BLaER1 treated with 17β-estradiol and CSF1 and Interleukin-3, amounts not matched to agents 10 nM and 100 nM (cell line): Measurements from ENCODE around the gene BRSK2.

Source experiments
- H3K27ac ChIP-seq, 11 experiments: shearing (Covaris generic); formaldehyde crosslinking; 2 replicates each; pipeline ENCODE4 v1.8.1; 2022
- H3K27me3 ChIP-seq, 11 experiments: shearing (Covaris generic); formaldehyde crosslinking; 2 replicates each; pipeline ENCODE4 v1.8.1; 2022
- H3K36me3 ChIP-seq, 11 experiments: shearing (Covaris generic); formaldehyde crosslinking; 2 replicates each; pipeline ENCODE4 v1.8.1; 2022
- H3K4me1 ChIP-seq, 10 experiments: shearing (Covaris generic); formaldehyde crosslinking; 2 replicates each; pipeline ENCODE4 v1.8.1; 2022
- H3K4me2 ChIP-seq, 11 experiments: shearing (Covaris generic); formaldehyde crosslinking; 2 replicates each; pipeline ENCODE4 v1.8.1; 2022
- H3K4me3 ChIP-seq, 10 experiments: shearing (Covaris generic); formaldehyde crosslinking; 2 replicates each; pipeline ENCODE4 v1.8.1; 2022
- H3K9ac ChIP-seq, 11 experiments: shearing (Covaris generic); formaldehyde crosslinking; 2 replicates each; pipeline ENCODE4 v1.8.1; 2022
- H3K9me3 ChIP-seq, 11 experiments: shearing (Covaris generic); formaldehyde crosslinking; replicated peaks in 1 of 11; 2 replicates each; pipeline ENCODE4 v1.8.1; 2022
- H4K20me1 ChIP-seq, 11 experiments: shearing (Covaris generic); formaldehyde crosslinking; 2 replicates each; pipeline ENCODE4 v1.8.1; 2022
- Cebpa-rat ChIP-seq, 11 experiments: shearing (Covaris generic); IDR thresholded peaks; 2 replicates each; pipeline ENCODE4 v1.8.1; 2022

Gene BRSK2

DNA sequence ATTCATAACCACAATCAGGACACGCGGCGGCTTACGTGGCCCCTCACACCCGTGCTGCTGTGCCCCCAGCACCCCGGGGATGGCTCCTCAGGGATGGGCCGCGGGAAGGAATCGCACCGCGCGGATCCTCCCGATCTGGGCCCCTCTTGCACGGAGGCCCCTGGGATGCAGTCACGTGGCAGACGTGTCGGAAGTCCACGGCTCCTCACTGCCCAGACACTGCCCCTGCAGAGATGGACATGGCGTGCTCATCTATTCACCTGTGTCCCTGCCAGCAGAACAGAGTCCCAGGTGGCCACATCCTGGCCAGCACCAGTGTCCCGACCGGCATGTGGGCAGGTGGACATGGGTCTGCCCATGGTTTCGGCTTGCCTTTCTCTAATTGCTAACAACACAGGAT lies 84.1 kb downstream of the BRSK2 start:
- no peaks in the 10 kb centered on the region for H3K27me3 ChIP-seq
- no peak overlapping the region for H3K4me3 ChIP-seq
- H3K36me3 ChIP-seq = peaks cover 41 to 97% (median 72%) of the 10 kb centered on the region in 11 experiments
- peaks cover 8 to 83% (median 30%) of the 10 kb centered on the region in 11 experiments; a peak in 21 of 22 replicates for H4K20me1 ChIP-seq
- TF ChIP-seq Cebpa-rat (IDR thresholded peaks at IDR 0.05) = no peak
- no peak overlapping the region for H3K9ac ChIP-seq
- H3K4me2 ChIP-seq = no peak overlapping the region
- H3K9me3 ChIP-seq = no peaks in the 10 kb centered on the region
- H3K27ac ChIP-seq = no peak overlapping the region
- H3K4me1 ChIP-seq = peaks cover 0 to 23% (median 20%) of the 10 kb centered on the region in 10 experiments; a peak in 14 of 20 replicates

DNA sequence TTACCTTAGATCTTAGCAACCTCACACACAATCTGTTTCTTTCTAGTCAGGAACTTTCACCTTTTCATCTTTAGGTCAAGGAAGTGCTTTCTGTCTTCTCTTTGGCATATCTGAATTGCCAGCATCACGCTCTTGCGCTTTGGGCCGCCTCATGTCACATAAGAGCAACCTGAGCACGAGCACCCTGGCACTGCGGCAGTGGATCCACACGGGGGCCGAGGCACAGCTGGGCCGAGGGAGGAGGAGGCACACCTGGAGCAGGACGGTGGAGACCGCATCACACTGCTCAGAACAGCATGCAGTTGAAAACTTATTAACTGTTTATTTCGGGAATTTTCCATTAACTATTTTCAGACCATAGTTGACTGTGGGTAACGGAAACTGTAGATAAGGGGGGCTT lies 86.1 kb downstream of the BRSK2 start:
- Histone ChIP-seq H3K27me3 (no peaks in the 10 kb centered on the region), H3K9me3 (no peaks in the 10 kb centered on the region), H3K9ac (no peak overlapping the region), H3K36me3 (peaks cover 60 to 98% (median 82%) of the 10 kb centered on the region in 11 experiments), H4K20me1 (peaks cover 17 to 83% (median 40%) of the 10 kb centered on the region in 11 experiments; a peak in 21 of 22 replicates), H3K4me2 (no peak overlapping the region), H3K4me1 (peaks cover 0 to 3% (median under 1%) of the 10 kb centered on the region in 10 experiments; a peak in 5 of 20 replicates), H3K4me3 (no peak overlapping the region), H3K27ac (no peak overlapping the region)
- TF ChIP-seq Cebpa-rat (IDR thresholded peaks at IDR 0.05) = no peak

GRCh38 chr11:1476940-1477736 lies 87.4 kb downstream of the BRSK2 start:
- H3K36me3 ChIP-seq = peaks cover 59 to 94% (median 79%) of the 10 kb centered on the region in 11 experiments
- no peak overlapping the region for H3K4me3 ChIP-seq
- H3K4me1 ChIP-seq = no peaks in the 10 kb centered on the region
- no peaks in the 10 kb centered on the region for H3K27me3 ChIP-seq
- H3K27ac ChIP-seq = no peak overlapping the region
- no peak for TF ChIP-seq Cebpa-rat (IDR thresholded peaks at IDR 0.05)
- H4K20me1 ChIP-seq = peaks cover 28 to 93% (median 51%) of the 10 kb centered on the region in 11 experiments
- no peak overlapping the region for H3K4me2 ChIP-seq
- no peaks in the 10 kb centered on the region for H3K9me3 ChIP-seq
- no peak overlapping the region for H3K9ac ChIP-seq

- Histone ChIP-seq H3K4me3 (no peak overlapping the region), H3K36me3 (peaks cover 59 to 94% (median 77%) of the 10 kb centered on the region in 11 experiments), H3K27ac (no peak overlapping the region), H3K4me2 (no peak overlapping the region), H4K20me1 (peaks cover 37 to 96% (median 56%) of the 10 kb centered on the region in 11 experiments), H3K9ac (no peak overlapping the region; a peak in 1 of 22 replicates), H3K4me1 (peaks cover 0 to 5% (median 0%) of the 10 kb centered on the region in 10 experiments; a peak in 4 of 20 replicates), H3K9me3 (no peaks in the 10 kb centered on the region), H3K27me3 (no peaks in the 10 kb centered on the region)
- no peak for TF ChIP-seq Cebpa-rat (IDR thresholded peaks at IDR 0.05)
These were observed 88.3 kb downstream of the BRSK2 start for GRCh38 chr11:1478011-1478410.

- H3K36me3 ChIP-seq = peaks cover 59 to 89% (median 73%) of the 10 kb centered on the region in 11 experiments
- no peaks in the 10 kb centered on the region for H3K27me3 ChIP-seq
- H3K4me1 ChIP-seq = peaks cover 0 to 9% (median 0%) of the 10 kb centered on the region in 10 experiments; a peak in 6 of 20 replicates
- H3K9me3 ChIP-seq = no peaks in the 10 kb centered on the region
- H4K20me1 ChIP-seq = peaks cover 42 to 96% (median 59%) of the 10 kb centered on the region in 11 experiments
- no peak overlapping the region for H3K27ac ChIP-seq
- no peak overlapping the region for H3K9ac ChIP-seq
- TF ChIP-seq Cebpa-rat (IDR thresholded peaks at IDR 0.05) = no peak
- H3K4me2 ChIP-seq = no peak overlapping the region
- no peak overlapping the region for H3K4me3 ChIP-seq
These were observed 88.8 kb downstream of the BRSK2 start for GRCh38 chr11:1478544-1478943.

GRCh38 chr11:1479006-1479677 lies 89.4 kb downstream of the BRSK2 start:
- no peak overlapping the region for H3K4me2 ChIP-seq
- peaks cover 48 to 97% (median 60%) of the 10 kb centered on the region in 11 experiments for H4K20me1 ChIP-seq

DNA sequence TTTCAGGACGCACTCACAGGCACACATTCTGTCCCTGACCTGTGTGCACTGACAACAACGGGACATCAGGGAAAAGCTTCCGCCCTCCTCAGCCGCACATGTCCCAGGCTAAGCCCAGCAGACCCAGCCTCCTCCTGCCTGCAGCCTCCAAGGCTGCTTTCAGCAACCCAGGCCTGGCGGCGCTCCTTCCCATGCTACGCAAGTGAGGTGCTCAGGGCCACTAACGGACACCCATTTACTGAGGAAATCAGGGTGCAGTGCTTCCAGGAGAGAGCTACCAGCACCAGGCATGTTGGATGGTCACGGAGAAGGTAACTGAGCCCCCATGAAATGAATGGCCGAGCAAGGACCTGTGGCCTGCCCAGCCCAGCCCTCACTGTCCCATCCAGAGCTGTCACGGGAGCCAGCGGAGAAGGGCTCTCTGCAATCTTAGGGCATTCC lies 90.0 kb downstream of the BRSK2 start:
- H3K4me3 ChIP-seq = no peak overlapping the region
- no peak overlapping the region for H3K4me2 ChIP-seq
- H3K9me3 ChIP-seq = no peaks in the 10 kb centered on the region
- H4K20me1 ChIP-seq = peaks cover 54 to 98% (median 66%) of the 10 kb centered on the region in 11 experiments
- H3K36me3 ChIP-seq = peaks cover 57 to 78% (median 62%) of the 10 kb centered on the region in 11 experiments
- H3K27me3 ChIP-seq = no peaks in the 10 kb centered on the region
- no peak for TF ChIP-seq Cebpa-rat (IDR thresholded peaks at IDR 0.05)
- no peak overlapping the region for H3K27ac ChIP-seq
- no peak overlapping the region for H3K9ac ChIP-seq
- peaks cover 0 to 17% (median 6%) of the 10 kb centered on the region in 10 experiments; a peak in 9 of 20 replicates for H3K4me1 ChIP-seq

More at GRCh38 chr11:1479006-1479677, 89.4 kb downstream of the BRSK2 start:
- no peak for TF ChIP-seq Cebpa-rat (IDR thresholded peaks at IDR 0.05)
- Histone ChIP-seq H3K4me3 (no peak overlapping the region), H3K27ac (no peak overlapping the region), H3K9ac (no peak overlapping the region), H3K4me1 (peaks cover 0 to 12% (median 3%) of the 10 kb centered on the region in 10 experiments; a peak in 7 of 20 replicates), H3K27me3 (no peaks in the 10 kb centered on the region), H3K36me3 (peaks cover 59 to 83% (median 67%) of the 10 kb centered on the region in 11 experiments), H3K9me3 (no peaks in the 10 kb centered on the region)

GRCh38 chr11:1480191-1480554 lies 90.4 kb downstream of the BRSK2 start:
- peaks cover 53 to 73% (median 59%) of the 10 kb centered on the region in 11 experiments for H3K36me3 ChIP-seq
- no peaks in the 10 kb centered on the region for H3K9me3 ChIP-seq
- TF ChIP-seq Cebpa-rat (IDR thresholded peaks at IDR 0.05) = no peak
- no peak overlapping the region for H3K4me2 ChIP-seq
- H3K9ac ChIP-seq = no peak overlapping the region
- no peak overlapping the region for H3K4me3 ChIP-seq
- peaks cover 58 to 98% (median 71%) of the 10 kb centered on the region in 11 experiments for H4K20me1 ChIP-seq
- H3K4me1 ChIP-seq = peaks cover 0 to 22% (median 9%) of the 10 kb centered on the region in 10 experiments; a peak in 13 of 20 replicates
- H3K27me3 ChIP-seq = no peaks in the 10 kb centered on the region
- no peak overlapping the region for H3K27ac ChIP-seq
